NCI-H2029 treated with DMSO at 0.1 percent for 48 hours (cell line): ENCODE measurements around the gene DNM1.

Experiments
- DNase-seq: peaks from one replicate; lab custom pipeline; 2025; lab: John Stamatoyannopoulos, UW

Gene DNM1

GRCh38 chr9:128205296-128205944, 2.2 kb downstream of the DNM1 start:
- no peak for DNase-seq

- no peak for DNase-seq
Measured at GRCh38 chr9:128206484-128206883, 3.3 kb downstream of the DNM1 start.

GRCh38 chr9:128206916-128207910, 4.0 kb downstream of the DNM1 start:
- no peak for DNase-seq

- DNase-seq, result no peak
Measured at GRCh38 chr9:128208386-128208785, 5.2 kb downstream of the DNM1 start.

- DNase-seq, result no peak
Measured at GRCh38 chr9:128208946-128209669, 5.9 kb downstream of the DNM1 start.

GRCh38 chr9:128211186-128211980, 8.2 kb downstream of the DNM1 start:
- no peak for DNase-seq

GRCh38 chr9:128211981-128212281, 8.8 kb downstream of the DNM1 start:
- DNase-seq, result no peak

GRCh38 chr9:128213746-128214497, 10.7 kb downstream of the DNM1 start:
- no peak for DNase-seq

- DNase-seq, result no peak
Measured at GRCh38 chr9:128214571-128215490, 11.7 kb downstream of the DNM1 start.

- no peak for DNase-seq
Measured at GRCh38 chr9:128215491-128216409, 12.6 kb downstream of the DNM1 start.

- DNase-seq, result no peak
Measured at GRCh38 chr9:128216781-128217553, 13.8 kb downstream of the DNM1 start.

GRCh38 chr9:128218172-128218517, 15.0 kb downstream of the DNM1 start:
- no peak for DNase-seq

GRCh38 chr9:128218518-128219389, 15.6 kb downstream of the DNM1 start:
- DNase-seq, result peak; percentile 89

GRCh38 chr9:128219831-128220230, 16.7 kb downstream of the DNM1 start:
- DNase-seq, result no peak

GRCh38 chr9:128222026-128222425, 18.8 kb downstream of the DNM1 start:
- no peak for DNase-seq

GRCh38 chr9:128222880-128223670, 19.9 kb downstream of the DNM1 start:
- DNase-seq, result no peak
